Measurements from ENCODE around the gene ANKRD33.

The ANKRD33 gene

GRCh38 chr12:51898506-51898905, 10.6 kb downstream of the ANKRD33 start:
- in situ Hi-C loops (cut with MboI; ENCODE audit: low sequenced_read_pairs): no loop called here

- in situ Hi-C loops (cut with MboI; ENCODE audit: low sequenced_read_pairs): no loop called here
Observed at GRCh38 chr12:51898937-51899336, 11.0 kb downstream of the ANKRD33 start.

- in situ Hi-C loops (cut with MboI; ENCODE audit: low sequenced_read_pairs): no loop called here
Observed at GRCh38 chr12:51900323-51900889, 12.5 kb downstream of the ANKRD33 start.

- in situ Hi-C loops (cut with MboI; ENCODE audit: low sequenced_read_pairs): no loop called here
Observed at GRCh38 chr12:51901121-51901817, 13.4 kb downstream of the ANKRD33 start.

- in situ Hi-C loops (cut with MboI; ENCODE audit: low sequenced_read_pairs): no loop called here
Observed at GRCh38 chr12:51901881-51902280, 14.0 kb downstream of the ANKRD33 start.

- in situ Hi-C loops (cut with MboI; ENCODE audit: low sequenced_read_pairs): no loop called here
Observed at GRCh38 chr12:51904951-51905470, 17.1 kb downstream of the ANKRD33 start.

- in situ Hi-C loops (cut with MboI; ENCODE audit: low sequenced_read_pairs): no loop called here
Observed at GRCh38 chr12:51905471-51906429, 17.8 kb downstream of the ANKRD33 start.

GRCh38 chr12:51906430-51907082, 18.7 kb downstream of the ANKRD33 start:
- in situ Hi-C loops (cut with MboI; ENCODE audit: low sequenced_read_pairs): no loop called here

GRCh38 chr12:51907083-51907855, 19.4 kb downstream of the ANKRD33 start, which contains the start of gene ACVRL1:
Gene ACVRL1, plus strand, starts transcription at chr12:51907504. Its CDS starts 4,971 bp downstream, at chr12:51912475.
- in situ Hi-C loops (cut with MboI; ENCODE audit: low sequenced_read_pairs): no loop called here

GRCh38 chr12:51907856-51908425, 20.0 kb downstream of the ANKRD33 start:
- in situ Hi-C loops (cut with MboI; ENCODE audit: low sequenced_read_pairs): no loop called here

- in situ Hi-C loops (cut with MboI; ENCODE audit: low sequenced_read_pairs): no loop called here
Observed at GRCh38 chr12:51908876-51909592, 21.1 kb downstream of the ANKRD33 start.

- in situ Hi-C loops (cut with MboI; ENCODE audit: low sequenced_read_pairs): no loop called here
Observed at GRCh38 chr12:51910168-51910567, 22.3 kb downstream of the ANKRD33 start.

GRCh38 chr12:51910691-51911090, 22.8 kb downstream of the ANKRD33 start:
- in situ Hi-C loops (cut with MboI; ENCODE audit: low sequenced_read_pairs): no loop called here

GRCh38 chr12:51911307-51911706, 23.4 kb downstream of the ANKRD33 start:
- in situ Hi-C loops (cut with MboI; ENCODE audit: low sequenced_read_pairs): no loop called here

GRCh38 chr12:51911788-51912711, 24.1 kb downstream of the ANKRD33 start:
- in situ Hi-C loops (cut with MboI; ENCODE audit: low sequenced_read_pairs): no loop called here

- in situ Hi-C loops (cut with MboI; ENCODE audit: low sequenced_read_pairs): no loop called here
Observed at GRCh38 chr12:51913071-51914033, 25.4 kb downstream of the ANKRD33 start.
